Right lobe of liver (tissue), 4 donors: ENCODE results near the gene DLG2.

Experiments used
- CTCF ChIP-seq, 4 donors: fragments of 200-600 bp in 3 of 4; fragments of 450-650 bp in 1 of 4; IDR thresholded peaks; one replicate each; pipeline versions ENCODE4 v1.5.1 to v1.8.0; 2016 to 2022; ENCODE audit warnings: antibody characterized with exemption in 4 of 4, mild to moderate bottlenecking in 2 of 4
- POLR2A ChIP-seq: fragments of 450-650 bp; IDR thresholded peaks from one replicate; pipeline ENCODE4 v1.6.1; 2017; ENCODE audit warnings: antibody characterized with exemption, mild to moderate bottlenecking
- donor health status: DM: no; HTN: no; CAD: no.
- donor health status: DM: no; HTN: no; CAD: no.
- donor health status: DM: no; HTN: yes; CAD: no.

GRCh38 chr11:83611031-83611430 is 2016.1 kb downstream of the DLG2 start:
- TF ChIP-seq CTCF (IDR thresholded peaks at IDR 0.05): no peak
- no peak for TF ChIP-seq POLR2A
